ENCODE measurements around the gene CAND1.

The CAND1 gene

DNA sequence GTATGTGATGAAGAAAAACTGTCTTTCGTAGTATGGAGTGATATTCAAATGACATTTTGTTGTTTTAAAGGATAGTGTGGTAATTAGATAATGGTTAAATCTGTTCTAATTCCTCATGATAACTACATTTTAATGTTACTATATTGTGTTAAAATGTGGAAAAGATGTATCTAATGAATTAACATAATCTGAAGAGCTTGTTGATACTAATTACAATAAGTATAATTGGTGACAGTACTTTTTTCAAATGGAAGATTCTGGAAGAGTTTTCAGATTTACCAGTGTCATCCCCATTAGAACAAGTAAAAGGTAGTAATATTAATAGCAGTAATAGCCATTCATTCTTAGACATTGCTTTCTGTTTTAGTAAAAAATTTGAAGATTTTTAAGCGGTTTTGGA, 37.6 kb downstream of the CAND1 start:
- DNase-seq = no peak
- Histone ChIP-seq H3K4me1 (ENCODE audit: low read length) (no peaks in the 10 kb centered on the region), H3K27me3 (replicated peaks; ENCODE audit: insufficient read depth, low read length) (no peaks in the 10 kb centered on the region), H3K27ac (ENCODE audit: low read length) (no peak overlapping the region), H3K9ac (ENCODE audit: low read length) (no peak overlapping the region), H3F3A (ENCODE audit: insufficient read depth, low read length) (no peaks in the 10 kb centered on the region), H3K4me3 (ENCODE audit: low read length) (no peak overlapping the region), H3K9me2 (replicated peaks; ENCODE audit: insufficient read depth, low read length) (no peaks in the 10 kb centered on the region), H2AFZ (ENCODE audit: low read length) (no peak overlapping the region), H4K20me1 (ENCODE audit: insufficient read depth, low read length) (no peaks in the 10 kb centered on the region), H3K36me3 (replicated peaks; ENCODE audit: insufficient read depth, low read length) (peaks cover 38% of the 10 kb centered on the region), H3K79me2 (ENCODE audit: low read length) (peaks cover 3% of the 10 kb centered on the region; the same call in 1 of the 2 replicates), H3K9me3 (replicated peaks; ENCODE audit: insufficient read depth, low read length) (no peaks in the 10 kb centered on the region), H3K4me2 (ENCODE audit: low read depth, low read length) (no peak overlapping the region)
- TF ChIP-seq EZH2 (optimal IDR thresholded peaks at IDR 0.05; ENCODE audit: low read depth, low read length) (no peak), EZH2phosphoT487 (IDR thresholded peaks at IDR 0.05; ENCODE audit: low read length) (no peak)
- TF ChIP-seq, protein P1, sequence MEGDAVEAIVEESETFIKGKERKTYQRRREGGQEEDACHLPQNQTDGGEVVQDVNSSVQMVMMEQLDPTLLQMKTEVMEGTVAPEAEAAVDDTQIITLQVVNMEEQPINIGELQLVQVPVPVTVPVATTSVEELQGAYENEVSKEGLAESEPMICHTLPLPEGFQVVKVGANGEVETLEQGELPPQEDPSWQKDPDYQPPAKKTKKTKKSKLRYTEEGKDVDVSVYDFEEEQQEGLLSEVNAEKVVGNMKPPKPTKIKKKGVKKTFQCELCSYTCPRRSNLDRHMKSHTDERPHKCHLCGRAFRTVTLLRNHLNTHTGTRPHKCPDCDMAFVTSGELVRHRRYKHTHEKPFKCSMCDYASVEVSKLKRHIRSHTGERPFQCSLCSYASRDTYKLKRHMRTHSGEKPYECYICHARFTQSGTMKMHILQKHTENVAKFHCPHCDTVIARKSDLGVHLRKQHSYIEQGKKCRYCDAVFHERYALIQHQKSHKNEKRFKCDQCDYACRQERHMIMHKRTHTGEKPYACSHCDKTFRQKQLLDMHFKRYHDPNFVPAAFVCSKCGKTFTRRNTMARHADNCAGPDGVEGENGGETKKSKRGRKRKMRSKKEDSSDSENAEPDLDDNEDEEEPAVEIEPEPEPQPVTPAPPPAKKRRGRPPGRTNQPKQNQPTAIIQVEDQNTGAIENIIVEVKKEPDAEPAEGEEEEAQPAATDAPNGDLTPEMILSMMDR (IDR thresholded peaks at IDR 0.05; ENCODE audit: low read length) = no peak

DNA sequence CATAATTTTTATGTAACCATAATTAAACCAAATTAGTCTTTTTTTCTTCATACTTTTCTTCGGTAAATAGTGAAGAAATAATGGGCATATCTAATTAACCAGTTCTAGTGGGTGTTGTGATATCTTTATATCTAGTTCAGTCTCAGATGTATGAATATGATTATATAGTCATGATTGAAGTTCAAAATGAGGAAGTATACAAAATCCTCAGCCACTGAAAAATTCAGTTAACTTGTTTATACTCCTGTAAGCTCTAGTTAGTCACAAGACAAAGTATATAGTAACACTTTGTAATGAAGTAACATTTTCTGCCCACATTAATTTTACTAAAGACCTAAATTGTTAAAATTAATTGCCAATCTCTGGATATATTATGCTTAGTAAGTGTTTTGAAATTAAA, 46.5 kb downstream of the CAND1 start:
- H3K36me3 ChIP-seq (replicated peaks; ENCODE audit: insufficient read depth, low read length) = peaks cover 18% of the 10 kb centered on the region
- no peak overlapping the region for H3K4me3 ChIP-seq (ENCODE audit: low read length)
- H4K20me1 ChIP-seq (ENCODE audit: insufficient read depth, low read length) = no peaks in the 10 kb centered on the region
- H3K9me2 ChIP-seq (replicated peaks; ENCODE audit: insufficient read depth, low read length) = no peaks in the 10 kb centered on the region
- no peaks in the 10 kb centered on the region for H3K27me3 ChIP-seq (replicated peaks; ENCODE audit: insufficient read depth, low read length)
- no peak for DNase-seq
- no peak overlapping the region for H3K27ac ChIP-seq (ENCODE audit: low read length)
- no peak overlapping the region for H2AFZ ChIP-seq (ENCODE audit: low read length)
- no peak overlapping the region for H3K4me2 ChIP-seq (ENCODE audit: low read depth, low read length)
- no peak overlapping the region for H3K9ac ChIP-seq (ENCODE audit: low read length)
- H3K9me3 ChIP-seq (replicated peaks; ENCODE audit: insufficient read depth, low read length) = no peaks in the 10 kb centered on the region
- TF ChIP-seq, protein P1 (IDR thresholded peaks at IDR 0.05; ENCODE audit: low read length) = no peak
- no peaks in the 10 kb centered on the region for H3K79me2 ChIP-seq (ENCODE audit: low read length)
- no peaks in the 10 kb centered on the region; the same call in 1 of the 2 replicates for H3F3A ChIP-seq (ENCODE audit: insufficient read depth, low read length)
- H3K4me1 ChIP-seq (ENCODE audit: low read length) = peaks cover 26% of the 10 kb centered on the region

DNA sequence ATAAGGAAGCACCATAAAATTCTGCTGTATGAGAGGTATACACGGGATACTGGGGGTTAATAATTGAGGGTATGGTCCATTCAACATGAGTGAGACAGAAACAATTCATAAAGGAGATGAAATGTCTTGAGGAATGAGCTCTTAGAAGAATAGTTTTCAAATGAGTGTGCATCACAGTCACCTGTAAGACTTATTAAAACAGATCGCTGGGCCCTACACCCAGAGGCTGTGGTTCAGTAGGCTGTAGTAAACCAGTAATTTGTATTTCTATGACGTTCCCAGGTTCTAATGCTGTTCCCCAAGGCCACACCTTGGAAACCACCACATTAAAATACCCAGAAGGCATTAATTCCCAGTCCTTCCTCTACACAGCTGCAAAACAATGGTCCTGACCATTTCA, 49.6 kb downstream of the CAND1 start:
- no peak overlapping the region for H3K4me3 ChIP-seq (ENCODE audit: low read length)
- H3K9ac ChIP-seq (ENCODE audit: low read length) = no peak overlapping the region
- H3F3A ChIP-seq (ENCODE audit: insufficient read depth, low read length) = no peaks in the 10 kb centered on the region; the same call in 1 of the 2 replicates
- no peaks in the 10 kb centered on the region for H3K9me2 ChIP-seq (replicated peaks; ENCODE audit: insufficient read depth, low read length)
- no peaks in the 10 kb centered on the region for H3K9me3 ChIP-seq (replicated peaks; ENCODE audit: insufficient read depth, low read length)
- peak overlapping the region; percentile 67; the same call in 1 of the 2 replicates for H3K27ac ChIP-seq (ENCODE audit: low read length)
- H3K36me3 ChIP-seq (replicated peaks; ENCODE audit: insufficient read depth, low read length) = peaks cover 3% of the 10 kb centered on the region
- TF ChIP-seq EZH2phosphoT487 (IDR thresholded peaks at IDR 0.05; ENCODE audit: low read length) (no peak), EZH2 (optimal IDR thresholded peaks at IDR 0.05; ENCODE audit: low read depth, low read length) (no peak)
- TF ChIP-seq, protein P1 (IDR thresholded peaks at IDR 0.05; ENCODE audit: low read length) = no peak
- H3K27me3 ChIP-seq (replicated peaks; ENCODE audit: insufficient read depth, low read length) = no peaks in the 10 kb centered on the region
- no peaks in the 10 kb centered on the region for H3K79me2 ChIP-seq (ENCODE audit: low read length)
- H3K4me2 ChIP-seq (ENCODE audit: low read depth, low read length) = peak overlapping the region; percentile 25; the same call in 1 of the 2 replicates
- no peak for DNase-seq
- H4K20me1 ChIP-seq (ENCODE audit: insufficient read depth, low read length) = no peaks in the 10 kb centered on the region
- peaks cover 33% of the 10 kb centered on the region for H3K4me1 ChIP-seq (ENCODE audit: low read length)
- H2AFZ ChIP-seq (ENCODE audit: low read length) = no peak overlapping the region
